CD1c-positive myeloid dendritic cell (primary cell): ENCODE measurements around the gene CNIH2.

Experiments
- DNase-seq: peaks from one replicate; pipeline ENCODE4 v3.0.0-alpha.2; 2016; ENCODE audit errors: extremely low spot score

The CNIH2 gene

GRCh38 chr11:66329165-66329673 is 51.2 kb downstream of the CNIH2 start:
- DNase-seq, result no peak

- no peak for DNase-seq
Measured at GRCh38 chr11:66330931-66331330, 53.0 kb downstream of the CNIH2 start.

GRCh38 chr11:66331542-66332370 is 53.8 kb downstream of the CNIH2 start:
- DNase-seq, result no peak

GRCh38 chr11:66332371-66333219 is 54.6 kb downstream of the CNIH2 start:
- DNase-seq, result no peak

GRCh38 chr11:66333220-66333877 is 55.4 kb downstream of the CNIH2 start:
- no peak for DNase-seq
